Endothelial cell of umbilical vein (primary cell): Measurements from ENCODE around the gene MRLN.

Source experiments
- CTCF ChIP-seq, 2 donors: IDR thresholded peaks; 1 replicate in 1 of 2; 2 replicates in 1 of 2; pipeline ENCODE4 v1.5.1; 2011; ENCODE audit warnings: low read length in 2 of 2, mild to moderate bottlenecking in 2 of 2, moderate library complexity in 2 of 2, control low read depth in 1 of 2, inconsistent platforms in 1 of 2, low read depth in 1 of 2; ENCODE audit not compliant: insufficient read depth in 1 of 2; ENCODE audit errors: extremely low read depth in 1 of 2
- EZH2 ChIP-seq: IDR thresholded peaks from 2 replicates; pipeline ENCODE4 v1.6.1; 2012; ENCODE audit warnings: borderline replicate concordance, low read depth, mild to moderate bottlenecking, moderate library complexity, low read length, inconsistent platforms; ENCODE audit not compliant: severe bottlenecking
- FOS ChIP-seq: IDR thresholded peaks from 2 replicates; pipeline ENCODE4 v1.6.1; 2011; ENCODE audit warnings: mild to moderate bottlenecking, low read length, moderate library complexity, borderline replicate concordance; ENCODE audit not compliant: insufficient read depth
- JUN ChIP-seq: IDR thresholded peaks from 2 replicates; pipeline ENCODE4 v1.6.1; 2011; ENCODE audit warnings: borderline replicate concordance, low read depth; ENCODE audit not compliant: insufficient read length, insufficient read depth
- MAX ChIP-seq: IDR thresholded peaks from 2 replicates; pipeline ENCODE4 v1.6.1; 2011; ENCODE audit not compliant: insufficient read depth, insufficient read length
- POLR2A ChIP-seq: IDR thresholded peaks from 2 replicates; pipeline ENCODE4 v1.6.1; 2012; ENCODE audit warnings: low read depth, mild to moderate bottlenecking, control low read depth, low read length
- POLR2AphosphoS5 ChIP-seq: IDR thresholded peaks from 2 replicates; pipeline ENCODE4 v1.6.1; 2012; ENCODE audit warnings: low read depth, mild to moderate bottlenecking, control low read depth, low read length, moderate library complexity; ENCODE audit not compliant: insufficient read depth

GRCh38 chr10:59754951-59755350, 1.7 kb upstream of the MRLN start:
- no peak for TF ChIP-seq MAX
- TF ChIP-seq CTCF (IDR thresholded peaks at IDR 0.05; ENCODE audit: extremely low read depth in 1 of 2, insufficient read depth in 1 of 2, low read depth in 1 of 2, low read length in 2 of 2) = no peak
- TF ChIP-seq EZH2 = no peak
- TF ChIP-seq POLR2A = no peak
- TF ChIP-seq JUN = no peak
- no peak for TF ChIP-seq POLR2AphosphoS5
- TF ChIP-seq FOS = no peak
